Measurements from ENCODE around the gene CDH13. TPM values are rescaled to one million over a fixed set of nuclear protein-coding genes. Genes with fewer than 3 reads are reported as not detected.

The CDH13 gene
- total and polyA plus RNA-seq, 2 of the 8 experiments (the other 6 are each of a cell fraction or from before 2014, with no cell fraction given): 2.3 to 2.4 TPM

- TF ChIP-seq SAP30 (IDR thresholded peaks at IDR 0.05; ENCODE audit: insufficient read depth, insufficient replicate concordance, low read length) (no peak), TEAD4 (IDR thresholded peaks at IDR 0.05; ENCODE audit: low read depth, low read length) (no peak), POLR2A (IDR thresholded peaks at IDR 0.05; ENCODE audit: control extremely low read depth in 1 of 2, low read depth in 2 of 2, low read length in 2 of 2) (no peak), SRF (IDR thresholded peaks at IDR 0.05; ENCODE audit: low read depth, low read length) (no peak), NANOG (IDR thresholded peaks at IDR 0.05; ENCODE audit: insufficient read depth, low read depth, low read length, poor library complexity, severe bottlenecking) (no peak), CHD2 (IDR thresholded peaks at IDR 0.05; ENCODE audit: low read length) (no peak), HDAC2 (IDR thresholded peaks at IDR 0.05; ENCODE audit: borderline replicate concordance in 1 of 2, low read depth in 2 of 2, low read length in 2 of 2) (no peak)
Measured at GRCh38 chr16:83615141-83615952, 988.6 kb downstream of the CDH13 start (continued).
